HG02884 (cell line): ENCODE results near the gene MYOD1.

Source experiments
- ATAC-seq: cut with Tn5 transposase; IDR thresholded peaks from one replicate; pipeline ENCODE4 v1.9.1; 2021; ENCODE audit warnings: mild to moderate bottlenecking, moderate library complexity; ENCODE audit not compliant: unreplicated experiment

The MYOD1 gene

GRCh38 chr11:17748761-17749721 lies 29.7 kb downstream of the MYOD1 start:
- no peak for ATAC-seq

- ATAC-seq, result no peak
These were observed 30.8 kb downstream of the MYOD1 start for GRCh38 chr11:17750013-17750800.

- ATAC-seq, result no peak
These were observed 31.4 kb downstream of the MYOD1 start for GRCh38 chr11:17750801-17751165.

- no peak for ATAC-seq
These were observed 32.2 kb downstream of the MYOD1 start for GRCh38 chr11:17751558-17751957.

GRCh38 chr11:17752144-17752543 lies 32.8 kb downstream of the MYOD1 start:
- ATAC-seq, result no peak

- ATAC-seq, result no peak
These were observed 33.8 kb downstream of the MYOD1 start for GRCh38 chr11:17753153-17753552.

- ATAC-seq, result no peak
These were observed 34.3 kb downstream of the MYOD1 start for GRCh38 chr11:17753641-17754040.

- no peak for ATAC-seq
These were observed 36.5 kb downstream of the MYOD1 start for GRCh38 chr11:17755891-17756290.

GRCh38 chr11:17760102-17761029 lies 41.0 kb downstream of the MYOD1 start:
- ATAC-seq, result peak; percentile 77

GRCh38 chr11:17762309-17762974 lies 43.1 kb downstream of the MYOD1 start:
- no peak for ATAC-seq

GRCh38 chr11:17763244-17763643 lies 43.9 kb downstream of the MYOD1 start:
- no peak for ATAC-seq

- no peak for ATAC-seq
These were observed 44.3 kb downstream of the MYOD1 start for GRCh38 chr11:17763703-17764102.

- ATAC-seq, result no peak
These were observed 45.3 kb downstream of the MYOD1 start for GRCh38 chr11:17764446-17765218.

GRCh38 chr11:17765356-17766072 lies 46.1 kb downstream of the MYOD1 start:
- no peak for ATAC-seq

GRCh38 chr11:17766073-17766359 lies 46.6 kb downstream of the MYOD1 start:
- ATAC-seq, result no peak

- no peak for ATAC-seq
These were observed 47.2 kb downstream of the MYOD1 start for GRCh38 chr11:17766590-17766989.

GRCh38 chr11:17767301-17767885 lies 48.0 kb downstream of the MYOD1 start:
- no peak for ATAC-seq

GRCh38 chr11:17767914-17768313 lies 48.5 kb downstream of the MYOD1 start:
- ATAC-seq, result no peak

- no peak for ATAC-seq
These were observed 49.2 kb downstream of the MYOD1 start for GRCh38 chr11:17768547-17768946.
